Tibial nerve (tissue), 4 donors: ENCODE data around the gene HDGFL2. TPM values are rescaled to one million over a fixed set of nuclear protein-coding genes. Genes with fewer than 3 reads are reported as not detected.

Experiments
- DNase-seq, 2 donors: peaks; one replicate each; pipeline ENCODE4 v3.0.0-alpha.2; 2019; ENCODE audit warnings: low spot score in 2 of 2
- H3K27ac ChIP-seq, 4 donors: fragments of 200-600 bp; sonication (generic) in 3 of 4; one replicate each; pipeline ENCODE4 v1.5.1; 2017 to 2019; ENCODE audit warnings: mild to moderate bottlenecking in 1 of 4
- H3K27me3 ChIP-seq, 2 donors: fragments of 200-600 bp; sonication (generic) in 1 of 2; one replicate each; pipeline versions ENCODE4 v1.5.1 to v1.6.0; 2017 to 2019
- H3K36me3 ChIP-seq, 3 donors: fragments of 200-600 bp; sonication (generic); one replicate each; pipeline ENCODE4 v1.5.1; 2018 to 2019
- H3K4me1 ChIP-seq, 4 donors: fragments of 200-600 bp; sonication (generic) in 3 of 4; one replicate each; pipeline ENCODE4 v1.5.1; 2017 to 2019
- H3K4me3 ChIP-seq, 4 donors: fragments of 200-600 bp; sonication (generic) in 3 of 4; one replicate each; pipeline ENCODE4 v1.5.1; 2017 to 2019; ENCODE audit warnings: mild to moderate bottlenecking in 1 of 4, moderate library complexity in 1 of 4
- H3K9me3 ChIP-seq, 4 donors: fragments of 200-600 bp; sonication (generic) in 3 of 4; one replicate each; pipeline ENCODE4 v1.5.1; 2017 to 2019
- EP300 ChIP-seq, 2 donors: sonication (generic); formaldehyde crosslinking; IDR thresholded peaks; one replicate each; pipeline ENCODE4 v1.6.1; 2017; ENCODE audit warnings: antibody characterized with exemption in 2 of 2, mild to moderate bottlenecking in 1 of 2
- POLR2A ChIP-seq, 2 donors: fragments of 450-650 bp; IDR thresholded peaks; one replicate each; pipeline ENCODE4 v1.6.1; 2017; ENCODE audit warnings: antibody characterized with exemption in 2 of 2, mild to moderate bottlenecking in 2 of 2, moderate library complexity in 2 of 2
- WGBS, 2 donors: methylation state at CpG; one replicate each; pipeline ENCODE4 v1.1.5; 2018; 5-methylcytosine and 5-hydroxymethylcytosine counted together
- total RNA-seq, 4 donors: library from RNA; depleted of rRNA; stranded (reverse); fragments of >200 nt; gene quantifications; one replicate each; pipeline ENCODE4 v1.1.0, GENCODE V29; 2016
- TF ChIP-seq, protein P1 (sequence below), 5 experiments: fragments of 200-600 bp in 3 of 5; fragments of 450-650 bp in 2 of 5; sonication (generic) in 3 of 5; IDR thresholded peaks; one replicate each; pipeline ENCODE4 v1.5.1; 2016 to 2019; ENCODE audit warnings: antibody characterized with exemption in 5 of 5, mild to moderate bottlenecking in 3 of 5, moderate library complexity in 2 of 5

Gene HDGFL2
- total RNA-seq, 4 donors from 2014 or later = 30.2 to 54.0 (median 48.7) TPM

DNA sequence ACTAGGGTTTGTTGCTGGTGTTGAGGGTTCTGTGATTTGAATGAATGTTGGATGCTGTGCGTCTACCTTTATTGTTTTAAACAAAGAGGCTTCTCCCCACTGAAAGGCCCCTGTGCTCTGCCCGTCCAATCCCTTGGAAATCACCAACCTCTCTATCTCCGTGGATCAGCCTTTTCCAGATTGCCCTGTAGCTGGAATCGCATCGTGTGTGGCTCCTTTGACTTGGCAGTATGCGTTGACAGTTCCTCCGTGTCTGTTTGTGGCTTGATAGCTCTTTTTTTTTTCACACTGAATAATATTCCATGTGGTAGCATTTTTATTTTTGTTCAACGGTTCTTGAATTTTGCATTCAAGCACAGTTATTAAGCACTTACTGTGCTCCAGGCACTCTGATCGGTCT, 37.7 kb upstream of the HDGFL2 start:
- Histone ChIP-seq H3K36me3 (peaks cover 0 to 55% (median 0%) of the 10 kb centered on the region in 3 donors), H3K4me3 (no peak overlapping the region), H3K4me1 (no peaks in the 10 kb centered on the region), H3K9me3 (no peaks in the 10 kb centered on the region), H3K27ac (no peak overlapping the region), H3K27me3 (no peaks in the 10 kb centered on the region)
- DNase-seq = no peak
- 90% methylated on average over 9 of the region's 9 CpGs for WGBS, 2 donors
- TF ChIP-seq POLR2A (IDR thresholded peaks at IDR 0.05) (no peak), EP300 (IDR thresholded peaks at IDR 0.05) (no peak)

- H3K27ac ChIP-seq = no peak overlapping the region
- 75 to 90% methylated on average over 7 of the region's 7 CpGs for WGBS, 2 donors
- TF ChIP-seq, protein P1, sequence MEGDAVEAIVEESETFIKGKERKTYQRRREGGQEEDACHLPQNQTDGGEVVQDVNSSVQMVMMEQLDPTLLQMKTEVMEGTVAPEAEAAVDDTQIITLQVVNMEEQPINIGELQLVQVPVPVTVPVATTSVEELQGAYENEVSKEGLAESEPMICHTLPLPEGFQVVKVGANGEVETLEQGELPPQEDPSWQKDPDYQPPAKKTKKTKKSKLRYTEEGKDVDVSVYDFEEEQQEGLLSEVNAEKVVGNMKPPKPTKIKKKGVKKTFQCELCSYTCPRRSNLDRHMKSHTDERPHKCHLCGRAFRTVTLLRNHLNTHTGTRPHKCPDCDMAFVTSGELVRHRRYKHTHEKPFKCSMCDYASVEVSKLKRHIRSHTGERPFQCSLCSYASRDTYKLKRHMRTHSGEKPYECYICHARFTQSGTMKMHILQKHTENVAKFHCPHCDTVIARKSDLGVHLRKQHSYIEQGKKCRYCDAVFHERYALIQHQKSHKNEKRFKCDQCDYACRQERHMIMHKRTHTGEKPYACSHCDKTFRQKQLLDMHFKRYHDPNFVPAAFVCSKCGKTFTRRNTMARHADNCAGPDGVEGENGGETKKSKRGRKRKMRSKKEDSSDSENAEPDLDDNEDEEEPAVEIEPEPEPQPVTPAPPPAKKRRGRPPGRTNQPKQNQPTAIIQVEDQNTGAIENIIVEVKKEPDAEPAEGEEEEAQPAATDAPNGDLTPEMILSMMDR (IDR thresholded peaks at IDR 0.05) = no peak
- DNase-seq = no peak
- no peak overlapping the region for H3K4me3 ChIP-seq
- H3K4me1 ChIP-seq = no peaks in the 10 kb centered on the region
- H3K36me3 ChIP-seq = peaks cover 0 to 48% (median 0%) of the 10 kb centered on the region in 3 donors
- H3K9me3 ChIP-seq = no peaks in the 10 kb centered on the region
- H3K27me3 ChIP-seq = no peaks in the 10 kb centered on the region
Measured at GRCh38 chr19:4436231-4436630, 35.9 kb upstream of the HDGFL2 start.

DNA sequence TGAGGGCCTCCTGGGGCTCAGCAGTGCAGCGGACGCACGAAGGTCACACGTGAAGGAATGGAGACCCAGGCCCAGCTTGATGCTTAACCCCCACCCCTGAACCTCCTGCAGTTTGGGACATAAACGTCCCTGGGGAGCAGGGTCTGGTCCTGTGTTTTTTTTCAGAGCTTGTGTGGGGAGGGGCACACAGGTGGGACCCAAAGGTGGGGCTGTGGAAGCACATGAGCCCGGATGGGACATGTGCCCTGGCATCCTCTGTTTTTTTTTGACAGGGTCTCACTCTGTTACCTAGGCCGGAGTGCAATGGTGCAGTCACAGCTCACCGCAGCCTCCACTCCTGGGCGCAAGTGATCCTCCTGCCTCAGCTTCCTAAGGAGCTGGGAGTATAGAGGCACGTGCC, 35.0 kb upstream of the HDGFL2 start:
- no peak for DNase-seq
- no peaks in the 10 kb centered on the region for H3K27me3 ChIP-seq
- H3K27ac ChIP-seq = no peak overlapping the region
- 92 to 99% methylated on average over 10 of the region's 10 CpGs for WGBS, 2 donors
- TF ChIP-seq POLR2A (IDR thresholded peaks at IDR 0.05) (no peak), EP300 (IDR thresholded peaks at IDR 0.05) (no peak)
- TF ChIP-seq, protein P1 (IDR thresholded peaks at IDR 0.05) = no peak
- no peak overlapping the region for H3K4me3 ChIP-seq
- peaks cover 0 to 39% (median 0%) of the 10 kb centered on the region in 3 donors for H3K36me3 ChIP-seq
- H3K4me1 ChIP-seq = no peaks in the 10 kb centered on the region
- H3K9me3 ChIP-seq = no peaks in the 10 kb centered on the region

GRCh38 chr19:4439243-4439642, 32.9 kb upstream of the HDGFL2 start:
- no peak for TF ChIP-seq EP300 (IDR thresholded peaks at IDR 0.05)
- TF ChIP-seq, protein P1 (IDR thresholded peaks at IDR 0.05) = no peak
- TF ChIP-seq POLR2A (IDR thresholded peaks at IDR 0.05) = no peak
- Histone ChIP-seq H3K36me3 (peaks cover 0 to 28% (median 0%) of the 10 kb centered on the region in 3 donors), H3K27me3 (no peaks in the 10 kb centered on the region), H3K9me3 (no peaks in the 10 kb centered on the region), H3K4me1 (no peaks in the 10 kb centered on the region), H3K4me3 (no peak overlapping the region), H3K27ac (no peak overlapping the region)
- DNase-seq = no peak
- WGBS, 2 donors = 88 to 92% methylated on average over 12 of the region's 12 CpGs

DNA sequence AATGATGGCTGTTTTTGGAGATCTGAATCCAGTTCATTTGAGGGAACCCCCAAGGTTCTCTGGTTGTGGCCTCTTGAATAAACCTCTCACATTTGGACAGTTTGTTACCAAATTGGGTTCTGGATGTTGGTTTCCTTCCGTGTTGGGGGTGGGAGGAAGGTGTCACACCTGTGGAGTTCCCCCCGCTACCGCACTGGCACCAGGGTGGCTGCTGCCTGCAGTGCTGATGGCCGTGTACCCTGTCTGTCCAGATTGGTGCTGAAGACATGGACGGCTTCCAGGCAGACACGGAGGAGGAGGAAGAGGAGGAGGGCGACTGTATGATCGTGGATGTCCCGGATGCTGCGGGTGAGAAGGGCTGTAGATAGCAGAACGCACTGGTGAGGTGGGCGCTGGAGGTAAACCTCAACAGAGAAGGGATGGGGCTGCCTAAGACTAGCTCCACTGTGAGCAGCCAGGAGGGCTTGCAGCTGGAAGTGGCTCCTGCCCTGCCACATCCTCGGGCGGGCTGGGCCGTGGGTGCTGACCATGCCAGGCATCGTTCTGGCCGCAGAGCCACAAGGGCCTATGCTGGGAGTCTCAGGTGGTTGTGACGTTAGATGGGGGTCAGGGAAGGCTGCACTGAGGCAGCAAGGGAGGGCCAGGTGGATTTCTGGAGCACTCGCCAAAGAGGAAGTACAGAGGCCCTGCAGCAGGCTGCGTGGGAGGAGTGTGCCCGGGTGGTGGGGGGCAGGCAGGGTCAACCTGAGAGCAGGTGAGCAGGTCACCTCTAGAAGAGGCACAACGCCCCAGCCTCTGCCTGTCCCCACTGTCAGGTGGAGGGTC, 29.9 kb upstream of the HDGFL2 start:
- WGBS, 2 donors = 79 to 82% methylated on average over 21 to 22 of the region's 22 CpGs
- no peaks in the 10 kb centered on the region for H3K9me3 ChIP-seq
- no peak overlapping the region for H3K4me3 ChIP-seq
- H3K27ac ChIP-seq = no peak overlapping the region
- TF ChIP-seq EP300 (IDR thresholded peaks at IDR 0.05) (no peak), POLR2A (IDR thresholded peaks at IDR 0.05) (no peak)
- TF ChIP-seq, protein P1 (IDR thresholded peaks at IDR 0.05) = no peak
- peaks cover under 1 to 52% (median 10%) of the 10 kb centered on the region in 3 donors for H3K36me3 ChIP-seq
- H3K4me1 ChIP-seq = no peaks in the 10 kb centered on the region
- no peaks in the 10 kb centered on the region for H3K27me3 ChIP-seq
- no peak for DNase-seq
